IPS DF 19.7 (cell line): ENCODE measurements around the gene EEPD1.
A peak's percentile ranks its signal among the peaks of the same experiment; 100 is the strongest.
"Not testable (repeated sequence)": the region's sequence is repeated elsewhere in the genome, so short reads cannot be mapped to it uniquely, and the experiment has no call there.

Experiments
- DNase-seq: peaks from one replicate; pipeline ENCODE4 v3.0.0-alpha.2; 2013; ENCODE audit warnings: low read depth, low spot score

EEPD1 gene

DNA sequence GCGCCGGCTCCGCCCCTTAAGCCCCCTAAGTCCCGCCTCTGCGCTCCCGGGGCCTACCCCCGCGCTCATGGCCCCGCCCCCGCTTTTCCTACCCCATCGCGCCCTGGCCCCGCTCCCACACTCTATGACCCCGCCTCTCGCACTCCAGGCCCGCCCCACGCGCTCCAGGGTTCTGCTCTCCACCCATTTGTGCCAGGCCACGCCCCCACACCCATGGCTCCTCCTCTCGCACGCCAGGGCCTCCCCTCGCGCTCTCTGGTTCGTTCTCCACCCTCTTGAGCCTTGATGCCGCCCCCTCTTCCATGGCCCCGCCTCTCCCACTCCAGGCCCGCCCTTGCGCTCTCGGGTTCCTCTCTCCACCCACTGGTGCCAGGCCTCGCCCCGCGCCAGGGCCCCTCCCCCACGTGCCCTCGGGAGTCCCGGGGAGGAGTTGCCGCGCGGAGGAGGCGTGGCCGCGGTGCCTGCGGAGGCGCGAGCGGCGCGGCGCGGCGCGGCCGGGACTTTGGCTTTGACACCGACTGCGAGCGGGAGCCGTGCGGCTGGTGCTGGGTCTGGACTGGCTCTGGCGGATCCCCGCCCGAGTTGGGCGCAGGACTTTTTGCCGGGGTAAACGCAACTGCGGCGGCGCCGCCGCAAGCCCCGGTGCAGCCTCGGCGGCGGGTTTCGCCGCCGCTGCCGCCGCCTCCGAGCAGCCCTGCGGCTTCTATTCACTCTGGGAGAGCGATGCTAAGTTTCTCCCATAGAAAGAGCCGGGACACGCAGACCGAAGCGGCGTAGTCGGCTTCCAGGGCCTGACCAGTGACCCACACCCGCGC, at the start of gene EEPD1:
TSS of gene EEPD1 (plus strand) at position 499 of the 815 bp plus-strand sequence. CDS start 1,071 bp downstream, outside the sequence.
- DNase-seq = peak; percentile 63

GRCh38 chr7:36103837-36104561, 49.1 kb upstream of the EEPD1 start:
- DNase-seq = no peak

DNA sequence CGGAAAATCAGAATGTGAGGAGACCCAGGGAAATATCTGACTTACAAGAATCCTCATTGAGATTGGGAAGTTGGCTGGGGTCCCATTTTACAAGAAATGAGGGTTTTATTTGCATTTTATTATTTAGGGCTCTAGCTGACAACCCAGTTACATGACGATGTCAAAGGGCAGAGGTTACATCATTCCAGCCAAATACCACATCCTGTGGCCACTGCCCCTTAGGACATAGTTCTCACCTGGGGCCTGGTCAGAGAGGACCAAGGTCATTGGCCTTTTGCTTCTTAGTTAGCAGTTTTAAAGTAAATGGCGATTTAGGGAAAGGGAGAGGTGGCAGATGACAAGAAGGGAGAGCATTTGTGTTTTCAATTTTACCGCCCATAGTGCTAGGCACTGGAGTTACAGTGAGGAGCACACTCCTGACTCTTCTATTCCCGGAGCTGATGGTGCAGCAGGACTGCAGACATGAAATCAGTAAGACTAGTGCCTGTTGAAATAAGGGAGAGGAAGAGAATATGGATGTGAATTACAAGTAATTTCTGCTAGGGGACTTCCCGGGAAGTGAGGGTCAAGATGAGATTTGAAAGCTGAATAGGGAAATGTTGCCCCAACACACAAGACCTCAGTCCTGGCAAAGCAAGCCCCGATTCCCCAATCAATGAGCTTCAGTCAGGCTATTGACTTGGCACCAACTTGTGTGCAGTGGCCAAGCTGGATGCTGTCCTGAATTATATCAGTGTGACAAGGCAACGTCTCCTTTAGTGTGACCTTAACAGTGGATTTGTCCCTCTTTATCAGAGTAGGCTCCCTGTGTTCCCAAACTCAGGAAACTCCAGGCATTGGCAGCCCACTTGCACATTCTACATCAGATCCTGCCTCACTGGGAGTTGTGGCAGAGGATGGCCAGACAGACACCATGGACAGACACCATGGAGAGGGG, 45.8 kb upstream of the EEPD1 start:
- DNase-seq = not testable (repeated sequence)

DNA sequence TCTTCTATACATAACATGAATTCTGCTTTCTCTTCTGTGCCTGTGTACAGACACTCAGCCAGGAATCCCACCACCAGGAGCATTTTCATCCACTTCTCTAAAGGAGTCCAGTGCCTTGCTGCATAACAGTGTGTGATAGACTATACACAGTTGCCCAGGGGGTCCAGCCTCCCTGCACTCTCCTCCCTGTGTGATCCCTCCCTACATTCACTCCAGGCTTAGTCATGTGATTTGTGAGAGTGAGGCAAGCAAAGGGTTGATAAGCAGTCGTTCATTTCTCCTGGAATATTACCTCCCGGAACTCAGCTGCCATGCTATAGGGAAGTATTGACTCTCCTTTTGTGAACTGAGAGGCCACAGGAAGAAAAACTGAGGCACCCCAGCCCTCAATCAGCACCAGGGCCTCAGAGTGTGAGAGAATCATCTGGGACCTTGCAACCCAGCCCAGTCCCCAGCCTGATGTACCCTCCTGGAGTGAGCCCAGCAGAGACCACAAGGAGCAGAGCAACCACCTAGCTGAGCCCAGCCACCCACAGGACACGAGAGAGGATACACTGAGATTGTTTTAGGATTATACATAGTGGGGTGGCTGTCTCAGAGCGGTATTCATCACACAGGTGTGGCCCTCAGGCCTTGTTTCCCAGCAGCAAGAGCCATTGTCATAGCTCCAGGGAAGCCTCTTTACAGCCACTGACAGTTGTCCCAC, 45.0 kb upstream of the EEPD1 start:
- no peak for DNase-seq

DNA sequence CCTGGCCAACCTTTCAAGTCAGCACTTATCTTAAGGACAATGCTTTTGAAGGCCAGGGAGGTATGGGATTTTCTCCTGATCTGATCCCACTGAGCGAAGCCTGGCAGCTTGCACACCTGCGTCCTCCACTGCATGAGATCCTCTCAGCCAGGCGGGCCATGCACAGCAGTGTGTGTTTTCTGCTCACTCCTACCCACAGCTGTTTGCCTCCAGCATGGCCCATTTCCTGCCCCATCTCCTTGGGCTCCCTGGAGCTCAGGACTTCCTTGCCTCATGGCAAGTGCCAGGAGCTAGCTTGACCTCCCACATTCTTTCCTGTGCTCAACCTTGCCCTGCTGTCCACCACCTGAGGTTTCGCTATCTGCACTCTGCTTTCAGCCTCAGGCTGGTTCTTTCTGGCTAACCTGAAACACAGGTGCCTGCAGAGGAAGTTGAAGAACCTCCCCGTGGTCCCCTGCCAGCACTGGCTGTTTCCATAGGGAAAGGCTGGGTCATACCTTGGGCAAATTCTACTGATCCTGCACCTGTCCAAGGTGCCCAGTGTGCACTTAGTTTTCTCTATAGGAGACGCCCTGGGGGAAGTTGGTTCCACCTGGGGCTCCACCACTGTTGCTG, 43.9 kb upstream of the EEPD1 start:
- DNase-seq = no peak

GRCh38 chr7:36110584-36110983, 42.5 kb upstream of the EEPD1 start:
- DNase-seq = no peak

DNA sequence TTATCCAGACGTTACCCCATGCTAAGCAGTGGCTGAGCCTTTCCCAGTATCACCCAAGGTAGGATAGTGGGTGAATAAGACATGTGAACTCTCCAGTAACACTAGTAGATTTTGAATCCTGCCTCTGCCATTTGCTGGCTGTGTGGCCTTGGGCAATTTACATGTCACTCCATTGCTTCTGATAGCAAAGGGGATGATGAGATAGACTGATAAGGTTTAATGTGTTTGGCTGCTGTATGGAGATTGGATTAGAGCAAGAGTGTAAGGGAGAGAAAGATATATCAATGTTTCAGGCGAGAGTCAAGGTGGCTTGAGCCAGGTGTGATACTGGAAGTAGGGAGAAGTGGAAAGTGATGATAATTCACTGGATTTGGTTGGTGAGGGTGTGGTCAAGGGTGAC, 40.1 kb upstream of the EEPD1 start:
- no peak for DNase-seq

DNA sequence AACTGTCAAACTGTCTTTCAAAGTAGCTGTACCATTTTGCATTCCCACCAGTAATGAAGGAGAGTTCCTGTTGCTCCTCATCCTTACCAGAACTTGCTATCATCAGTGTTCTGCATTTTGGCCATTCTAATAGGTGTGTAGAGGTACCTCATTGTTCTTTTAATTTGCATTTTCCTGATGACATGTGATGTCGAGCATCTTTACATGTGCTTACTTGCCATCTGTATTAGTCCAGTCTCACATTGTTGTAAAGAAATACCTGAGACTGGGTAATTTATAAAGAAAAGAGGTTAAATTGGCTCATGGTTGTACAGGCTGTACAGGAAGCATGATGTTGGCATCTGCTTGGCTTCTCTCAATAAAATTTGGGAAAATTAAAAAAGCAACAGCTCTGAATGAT, 38.7 kb upstream of the EEPD1 start:
- DNase-seq = no peak

DNA sequence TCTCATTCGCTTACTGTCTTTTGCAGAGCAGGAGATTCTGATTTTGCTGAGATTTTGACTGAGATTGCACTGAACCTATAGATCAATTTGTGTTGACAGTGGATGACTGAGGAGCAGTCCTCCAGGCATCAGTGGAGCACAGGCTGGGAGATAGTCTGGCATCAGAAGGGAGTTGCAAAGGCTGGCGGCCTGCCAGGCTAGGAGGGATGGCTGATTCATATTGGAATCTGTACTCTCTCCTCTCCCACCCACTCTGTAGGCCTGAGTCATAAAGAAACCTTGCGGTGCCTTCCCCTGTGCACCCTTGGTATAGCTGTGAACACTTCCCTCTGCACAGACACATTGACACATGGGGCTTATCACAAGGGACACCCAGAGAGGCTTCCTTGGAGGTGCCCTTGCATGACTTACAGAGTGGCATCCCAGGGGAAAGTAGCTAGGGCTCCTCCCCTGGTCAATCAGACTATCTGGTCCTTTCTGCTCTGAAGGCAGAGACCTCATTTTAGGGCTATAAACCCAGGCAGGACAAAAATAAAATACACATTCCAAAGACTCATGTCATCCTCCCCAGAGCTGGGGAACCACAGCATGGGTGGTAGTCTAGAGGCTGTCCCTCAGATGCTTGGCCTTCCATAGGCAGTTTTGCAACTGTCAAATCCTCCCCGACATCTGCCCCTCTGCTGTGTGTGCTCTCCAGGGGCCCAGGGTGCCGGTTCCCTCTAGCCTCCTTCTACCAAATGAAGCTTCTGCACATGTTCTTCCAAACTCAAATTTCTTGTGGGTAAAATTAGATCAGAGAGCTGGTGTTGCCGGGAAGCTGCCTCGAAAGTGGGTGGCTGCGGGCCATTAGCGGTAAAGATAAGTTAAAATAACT, 37.4 kb upstream of the EEPD1 start:
- DNase-seq = no peak

DNA sequence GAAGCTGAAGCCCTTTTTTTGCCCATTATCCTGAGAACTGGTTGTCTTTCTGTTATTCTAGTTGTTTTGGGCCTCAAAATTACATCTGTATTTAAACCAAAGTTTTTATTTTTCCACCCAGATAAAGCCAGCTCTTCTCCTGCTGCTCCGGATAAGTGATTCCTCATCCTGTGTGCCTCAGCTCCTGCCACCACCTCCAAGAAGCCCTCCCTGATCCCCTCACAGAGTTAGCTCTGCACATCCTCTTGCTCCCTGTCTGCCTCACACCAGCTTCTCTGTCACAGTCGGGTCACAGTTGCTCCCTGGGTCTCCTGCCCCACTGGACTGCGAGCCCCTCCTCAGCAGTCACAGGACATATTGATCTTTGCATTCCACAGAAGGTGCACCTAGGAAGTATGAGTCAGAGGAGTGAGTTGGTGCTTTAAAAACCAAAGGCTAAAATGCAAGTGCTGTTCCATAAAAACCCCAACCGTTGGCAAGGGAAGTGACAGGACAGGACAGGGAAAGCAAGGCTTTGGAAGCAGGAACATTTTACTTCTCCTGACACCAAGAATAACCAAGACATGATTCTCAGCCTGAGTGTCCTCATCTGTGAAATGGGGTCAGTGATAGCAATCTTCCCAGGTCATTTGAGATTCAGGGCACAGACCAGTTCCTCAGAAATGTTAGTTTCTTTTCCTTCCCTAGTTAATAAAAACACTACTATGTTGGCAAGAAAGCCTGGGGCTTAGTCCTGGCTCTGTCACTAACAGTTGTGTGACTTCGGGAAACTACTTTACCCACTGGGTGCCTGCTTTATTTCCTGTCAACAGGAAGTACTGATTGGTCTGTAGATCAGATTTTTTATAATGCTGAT, 36.5 kb upstream of the EEPD1 start:
- DNase-seq = no peak

- no peak for DNase-seq
Measured at GRCh38 chr7:36117203-36117840, 35.7 kb upstream of the EEPD1 start.

- no peak for DNase-seq
Measured at GRCh38 chr7:36118344-36118743, 34.7 kb upstream of the EEPD1 start.

DNA sequence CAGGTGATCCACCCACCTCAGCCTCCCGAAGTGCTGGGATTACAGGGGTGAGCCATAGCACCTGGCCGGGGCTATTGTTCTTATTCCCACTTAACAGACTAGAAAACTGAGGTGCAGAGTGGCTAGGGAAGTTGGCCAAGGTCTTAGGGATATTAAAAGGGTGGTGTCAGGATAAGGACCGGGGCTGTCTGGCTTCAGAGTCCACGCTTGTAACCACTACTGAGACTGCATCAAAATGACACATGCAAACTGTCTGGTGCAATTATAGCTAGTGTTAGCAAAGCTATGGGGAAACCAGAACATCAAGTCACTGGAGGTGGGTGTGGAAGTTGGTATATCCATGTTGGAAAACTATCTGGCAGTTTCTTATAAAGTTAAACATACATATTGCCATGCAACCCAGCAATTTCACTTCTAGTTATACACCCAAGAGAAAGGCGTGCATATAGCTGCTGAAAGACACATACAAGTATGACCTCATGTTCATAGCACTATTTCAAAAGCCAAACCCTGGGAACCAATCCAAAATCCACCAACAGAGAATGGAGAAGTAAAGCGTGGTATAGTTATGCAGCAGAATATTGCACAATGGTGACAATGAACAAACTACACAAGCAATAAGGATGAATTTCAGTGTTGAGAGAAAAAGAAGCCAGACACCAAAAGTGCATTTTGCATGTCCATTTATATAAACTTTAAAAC, 33.9 kb upstream of the EEPD1 start:
- DNase-seq = no peak

GRCh38 chr7:36119983-36120646, 32.9 kb upstream of the EEPD1 start:
- DNase-seq = peak; percentile 23

DNA sequence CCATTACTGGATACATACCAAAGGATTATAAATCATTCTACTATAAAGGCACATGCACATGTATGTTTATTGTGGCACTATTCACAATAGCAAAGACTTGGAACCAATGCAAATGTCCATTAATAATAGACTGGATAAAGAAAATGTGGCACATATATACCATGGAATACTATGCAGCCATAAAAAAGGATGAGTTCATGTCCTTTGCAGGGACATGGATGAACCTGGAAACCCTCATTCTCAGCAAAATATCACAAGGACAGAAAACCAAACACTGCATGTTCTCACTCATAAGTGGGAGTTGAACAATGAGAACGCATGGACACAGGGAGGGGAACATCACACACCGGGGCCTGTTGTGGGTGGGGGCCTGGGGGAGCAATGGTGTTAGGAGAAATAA, 27.4 kb upstream of the EEPD1 start:
- not testable (repeated sequence) for DNase-seq

DNA sequence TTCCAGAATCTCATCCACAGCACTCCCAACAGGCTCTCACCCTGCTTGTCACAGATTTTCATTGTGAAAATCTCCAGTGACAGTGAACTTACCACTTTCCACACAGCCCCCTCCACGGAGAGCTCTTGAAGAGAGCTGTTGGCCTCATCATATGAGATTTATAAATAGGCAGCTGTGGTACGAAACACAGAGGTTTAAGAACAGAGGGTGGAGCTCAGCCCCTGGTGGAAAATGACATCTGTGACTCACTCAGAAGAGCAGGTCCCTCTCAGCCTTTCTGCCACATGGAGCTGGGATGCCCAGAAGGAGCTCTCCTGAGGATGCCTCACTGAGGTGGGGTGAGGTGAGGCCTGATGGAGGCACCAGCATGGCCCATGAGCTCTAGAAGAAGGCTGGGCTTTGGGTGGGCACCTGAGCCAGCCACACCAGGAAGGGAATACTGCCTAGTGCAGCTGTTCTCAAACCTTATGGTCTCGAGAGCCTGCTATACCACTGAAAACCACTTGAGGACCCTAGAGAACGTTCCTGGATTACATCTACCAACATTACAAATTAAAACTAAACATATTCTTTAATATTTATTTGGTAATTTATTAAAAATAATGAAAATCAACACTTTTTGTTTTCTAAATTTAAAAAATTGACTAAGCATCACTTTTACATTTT, 25.8 kb upstream of the EEPD1 start:
- no peak for DNase-seq
